H9 (cell line): ENCODE data around the gene SMIM13. TPM values are rescaled to one million over a fixed set of nuclear protein-coding genes. Genes with fewer than 3 reads are reported as not detected.

Source experiments
- DNase-seq: peaks from one replicate; pipeline ENCODE4 v3.0.0-alpha.2; 2017
- H2AFZ ChIP-seq: one replicate; pipeline ENCODE4 v1.6.1; 2013; ENCODE audit warnings: mild to moderate bottlenecking, low read length, control low read depth, moderate library complexity
- H2AK5ac ChIP-seq: 2 replicates; pipeline ENCODE4 v1.6.1; 2013; ENCODE audit warnings: low read length, control low read depth, mixed read lengths; ENCODE audit not compliant: insufficient read length
- H2BK120ac ChIP-seq: one replicate; pipeline ENCODE4 v1.6.1; 2013; ENCODE audit warnings: low read depth, mild to moderate bottlenecking, low read length, control low read depth, inconsistent platforms; ENCODE audit not compliant: poor library complexity, severe bottlenecking
- H2BK12ac ChIP-seq: 2 replicates; pipeline ENCODE4 v1.6.1; 2013; ENCODE audit warnings: low read length, control low read depth, mixed read lengths, low read depth; ENCODE audit not compliant: insufficient read length
- H2BK15ac ChIP-seq: 2 replicates; pipeline ENCODE4 v1.6.1; 2013; ENCODE audit warnings: low read depth, low read length, control low read depth
- H2BK20ac ChIP-seq: one replicate; pipeline ENCODE4 v1.6.1; 2013; ENCODE audit warnings: low read depth, mild to moderate bottlenecking, low read length, control low read depth, inconsistent platforms; ENCODE audit not compliant: poor library complexity, severe bottlenecking
- H2BK5ac ChIP-seq: 2 replicates; pipeline ENCODE4 v1.6.1; 2013; ENCODE audit warnings: low read length, control low read depth, mixed read lengths; ENCODE audit not compliant: insufficient read length
- H3K14ac ChIP-seq: 2 replicates; pipeline ENCODE4 v1.6.1; 2013; ENCODE audit warnings: low read length, control low read depth; ENCODE audit not compliant: insufficient read depth
- H3K18ac ChIP-seq: 2 replicates; pipeline ENCODE4 v1.6.1; 2013; ENCODE audit warnings: low read depth, mild to moderate bottlenecking, mixed read lengths, low read length, control low read depth; ENCODE audit not compliant: insufficient read length
- H3K23ac ChIP-seq: 2 replicates; pipeline ENCODE4 v1.6.1; 2013; ENCODE audit warnings: low read length, control low read depth, mixed read lengths, low read depth; ENCODE audit not compliant: insufficient read length
- H3K23me2 ChIP-seq: 2 replicates; pipeline ENCODE4 v1.6.1; 2013; ENCODE audit warnings: low read depth, mild to moderate bottlenecking, mixed read lengths, low read length, control low read depth; ENCODE audit not compliant: insufficient read length, poor library complexity, severe bottlenecking
- H3K27ac ChIP-seq: 2 replicates; pipeline ENCODE4 v1.5.1; 2013; ENCODE audit warnings: low read length, control low read depth, mixed read lengths, low read depth; ENCODE audit not compliant: insufficient read length
- H3K27me3 ChIP-seq: 2 replicates; pipeline ENCODE4 v1.6.1; 2013; ENCODE audit warnings: low read length, control low read depth, inconsistent platforms; ENCODE audit not compliant: insufficient read depth
- H3K4ac ChIP-seq: 2 replicates; pipeline ENCODE4 v1.6.1; 2013; ENCODE audit warnings: low read depth, mild to moderate bottlenecking, control low read depth, inconsistent platforms, low read length, moderate library complexity
- H3K4me1 ChIP-seq: 2 replicates; pipeline ENCODE4 v1.6.1; 2013; ENCODE audit warnings: low read length, control low read depth, inconsistent platforms; ENCODE audit not compliant: insufficient read depth
- H3K4me2 ChIP-seq: 2 replicates; pipeline ENCODE4 v1.6.1; 2013; ENCODE audit warnings: low read length, control low read depth, mixed read lengths; ENCODE audit not compliant: insufficient read length, insufficient read depth
- H3K56ac ChIP-seq: 2 replicates; pipeline ENCODE4 v1.6.1; 2013; ENCODE audit warnings: low read depth, mild to moderate bottlenecking, mixed read lengths, low read length, control low read depth; ENCODE audit not compliant: insufficient read length
- H3K79me1 ChIP-seq: 2 replicates; pipeline ENCODE4 v1.6.1; 2013; ENCODE audit warnings: low read depth, mild to moderate bottlenecking, moderate library complexity, low read length, control low read depth, inconsistent platforms; ENCODE audit not compliant: insufficient read depth, poor library complexity, severe bottlenecking
- H3K79me2 ChIP-seq: 2 replicates; pipeline ENCODE4 v1.6.1; 2013; ENCODE audit warnings: low read length, control low read depth, inconsistent platforms; ENCODE audit not compliant: insufficient read depth
- H3K9ac ChIP-seq: 2 replicates; pipeline ENCODE4 v1.6.1; 2013; ENCODE audit warnings: low read length, control low read depth, mixed read lengths; ENCODE audit not compliant: insufficient read length; ENCODE audit errors: extremely low read depth
- H3K9me3 ChIP-seq: one replicate; pipeline ENCODE4 v1.6.1; 2013; ENCODE audit warnings: low read depth, low read length, inconsistent platforms; ENCODE audit not compliant: control insufficient read depth
- H3T11ph ChIP-seq: one replicate; pipeline ENCODE4 v1.6.1; 2013; ENCODE audit warnings: mild to moderate bottlenecking, low read length, control low read depth, inconsistent platforms
- H4K20me1 ChIP-seq: one replicate; pipeline ENCODE4 v1.6.1; 2013; ENCODE audit not compliant: control insufficient read depth, insufficient read length, insufficient read depth
- H4K5ac ChIP-seq: 2 replicates; pipeline ENCODE4 v1.6.1; 2013; ENCODE audit warnings: low read depth, mild to moderate bottlenecking, mixed read lengths, low read length, control low read depth; ENCODE audit not compliant: insufficient read length
- H4K8ac ChIP-seq: replicated peaks from 2 replicates; pipeline ENCODE4 v1.6.1; 2013; ENCODE audit warnings: low read length, control low read depth, mixed read lengths, low read depth; ENCODE audit not compliant: insufficient read length
- H4K91ac ChIP-seq: 2 replicates; pipeline ENCODE4 v1.6.1; 2013; ENCODE audit warnings: low read depth, mild to moderate bottlenecking, moderate library complexity, mixed read lengths, low read length, control low read depth; ENCODE audit not compliant: insufficient read length
- H3K27ac Mint-ChIP-seq, 3 experiments: 2 replicates in 2 of 3; 3 replicates in 1 of 3; pipeline ENCODE4 v1.8.0; 2020 to 2021; ENCODE audit warnings: mixed read lengths in 3 of 3, mild to moderate bottlenecking in 1 of 3, moderate library complexity in 1 of 3
- H3K27me3 Mint-ChIP-seq: 2 replicates; pipeline ENCODE4 v1.8.0; 2021; ENCODE audit warnings: low read depth, mild to moderate bottlenecking, moderate library complexity, mixed read lengths
- H3K36me3 Mint-ChIP-seq, 3 experiments: 2 replicates in 2 of 3; 3 replicates in 1 of 3; pipeline ENCODE4 v1.8.0; 2020 to 2021; ENCODE audit warnings: low read depth in 3 of 3, mixed read lengths in 3 of 3; ENCODE audit not compliant: insufficient read depth in 1 of 3
- H3K4me1 Mint-ChIP-seq, 2 experiments: 2 replicates each; pipeline ENCODE4 v1.8.0; 2020; ENCODE audit warnings: mixed read lengths in 2 of 2
- H3K4me3 Mint-ChIP-seq, 2 experiments: 2 replicates in 1 of 2; 3 replicates in 1 of 2; pipeline ENCODE4 v1.8.0; 2020 to 2021; ENCODE audit warnings: mild to moderate bottlenecking in 2 of 2, mixed read lengths in 2 of 2, moderate library complexity in 1 of 2
- H3K9me3 Mint-ChIP-seq, 2 experiments: 2 replicates in 1 of 2; 3 replicates in 1 of 2; pipeline ENCODE4 v1.8.0; 2020; ENCODE audit warnings: mild to moderate bottlenecking in 2 of 2, mixed read lengths in 2 of 2, moderate library complexity in 1 of 2
- total RNA-seq: library from RNA; stranded (reverse); gene quantifications from 2 replicates; pipeline ENCODE4 v1.2.1, GENCODE V29; 2021
- TF ChIP-seq, protein P1 (sequence below): fragments of 200-600 bp; sonication (generic); conservative IDR thresholded peaks from 3 replicates; pipeline ENCODE4 v1.8.0; 2021; ENCODE audit warnings: antibody characterized with exemption, mild to moderate bottlenecking

SMIM13 gene
- total RNA-seq, 1 experiment from 2014 or later, result 10.6 TPM

DNA sequence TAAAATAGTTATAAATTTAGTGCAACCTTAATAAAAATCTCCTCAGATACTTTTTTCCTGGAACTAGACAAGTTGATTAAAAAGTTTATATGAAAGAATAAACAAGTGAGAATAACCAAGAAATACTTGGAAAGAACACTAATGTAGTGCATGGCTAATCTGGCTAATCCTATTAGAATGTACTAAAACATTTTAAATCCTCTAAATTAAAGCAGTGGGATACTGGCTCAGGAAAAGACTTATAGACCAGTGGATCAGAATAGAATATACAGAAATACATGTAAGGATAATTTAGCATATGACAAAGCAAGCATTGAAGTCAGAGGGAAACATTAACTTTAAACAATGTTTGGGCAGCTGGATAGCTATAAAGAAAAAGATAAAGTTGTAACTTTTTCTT lies 58.9 kb downstream of the SMIM13 start:
- H3K27me3 Mint-ChIP-seq, result no peaks in the 10 kb centered on the region
- Histone ChIP-seq H3K79me2 (no peaks in the 10 kb centered on the region), H3K4me1 (peaks cover 5% of the 10 kb centered on the region; the same call in 1 of the 2 replicates), H2AK5ac (no peak overlapping the region), H3T11ph (no peak overlapping the region), H3K9ac (no peak overlapping the region), H3K56ac (no peak overlapping the region), H4K20me1 (no peaks in the 10 kb centered on the region), H3K79me1 (no peaks in the 10 kb centered on the region), H2BK5ac (no peak overlapping the region), H2BK120ac (no peak overlapping the region), H4K5ac (no peak overlapping the region), H3K4me2 (no peak overlapping the region), H3K14ac (no peak overlapping the region), H3K18ac (no peak overlapping the region), H3K27ac (no peak overlapping the region), H3K23ac (no peak overlapping the region), H4K8ac (no peak overlapping the region), H2BK15ac (no peak overlapping the region), H2AFZ (no peak overlapping the region), H3K23me2 (no peaks in the 10 kb centered on the region), H3K4ac (no peak overlapping the region), H4K91ac (no peak overlapping the region), H3K9me3 (no peaks in the 10 kb centered on the region), H2BK12ac (no peak overlapping the region), H3K27me3 (no peaks in the 10 kb centered on the region), H2BK20ac (no peak overlapping the region)
- H3K27ac Mint-ChIP-seq, result no peak overlapping the region
- DNase-seq, result no peak
- no peaks in the 10 kb centered on the region for H3K9me3 Mint-ChIP-seq
- peaks cover 20 to 25% of the 10 kb centered on the region in 2 experiments for H3K4me1 Mint-ChIP-seq
- no peak overlapping the region for H3K4me3 Mint-ChIP-seq
- TF ChIP-seq, protein P1, sequence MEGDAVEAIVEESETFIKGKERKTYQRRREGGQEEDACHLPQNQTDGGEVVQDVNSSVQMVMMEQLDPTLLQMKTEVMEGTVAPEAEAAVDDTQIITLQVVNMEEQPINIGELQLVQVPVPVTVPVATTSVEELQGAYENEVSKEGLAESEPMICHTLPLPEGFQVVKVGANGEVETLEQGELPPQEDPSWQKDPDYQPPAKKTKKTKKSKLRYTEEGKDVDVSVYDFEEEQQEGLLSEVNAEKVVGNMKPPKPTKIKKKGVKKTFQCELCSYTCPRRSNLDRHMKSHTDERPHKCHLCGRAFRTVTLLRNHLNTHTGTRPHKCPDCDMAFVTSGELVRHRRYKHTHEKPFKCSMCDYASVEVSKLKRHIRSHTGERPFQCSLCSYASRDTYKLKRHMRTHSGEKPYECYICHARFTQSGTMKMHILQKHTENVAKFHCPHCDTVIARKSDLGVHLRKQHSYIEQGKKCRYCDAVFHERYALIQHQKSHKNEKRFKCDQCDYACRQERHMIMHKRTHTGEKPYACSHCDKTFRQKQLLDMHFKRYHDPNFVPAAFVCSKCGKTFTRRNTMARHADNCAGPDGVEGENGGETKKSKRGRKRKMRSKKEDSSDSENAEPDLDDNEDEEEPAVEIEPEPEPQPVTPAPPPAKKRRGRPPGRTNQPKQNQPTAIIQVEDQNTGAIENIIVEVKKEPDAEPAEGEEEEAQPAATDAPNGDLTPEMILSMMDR, result no peak
- no peaks in the 10 kb centered on the region for H3K36me3 Mint-ChIP-seq
